DMS79 treated with DMSO at 0.1 percent for 48 hours (cell line): ENCODE measurements around the gene SRPX2.

Experiments
- DNase-seq: peaks from one replicate; lab custom pipeline; 2025; lab: John Stamatoyannopoulos, UW

The SRPX2 gene, protein sequence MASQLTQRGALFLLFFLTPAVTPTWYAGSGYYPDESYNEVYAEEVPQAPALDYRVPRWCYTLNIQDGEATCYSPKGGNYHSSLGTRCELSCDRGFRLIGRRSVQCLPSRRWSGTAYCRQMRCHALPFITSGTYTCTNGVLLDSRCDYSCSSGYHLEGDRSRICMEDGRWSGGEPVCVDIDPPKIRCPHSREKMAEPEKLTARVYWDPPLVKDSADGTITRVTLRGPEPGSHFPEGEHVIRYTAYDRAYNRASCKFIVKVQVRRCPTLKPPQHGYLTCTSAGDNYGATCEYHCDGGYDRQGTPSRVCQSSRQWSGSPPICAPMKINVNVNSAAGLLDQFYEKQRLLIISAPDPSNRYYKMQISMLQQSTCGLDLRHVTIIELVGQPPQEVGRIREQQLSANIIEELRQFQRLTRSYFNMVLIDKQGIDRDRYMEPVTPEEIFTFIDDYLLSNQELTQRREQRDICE

DNA sequence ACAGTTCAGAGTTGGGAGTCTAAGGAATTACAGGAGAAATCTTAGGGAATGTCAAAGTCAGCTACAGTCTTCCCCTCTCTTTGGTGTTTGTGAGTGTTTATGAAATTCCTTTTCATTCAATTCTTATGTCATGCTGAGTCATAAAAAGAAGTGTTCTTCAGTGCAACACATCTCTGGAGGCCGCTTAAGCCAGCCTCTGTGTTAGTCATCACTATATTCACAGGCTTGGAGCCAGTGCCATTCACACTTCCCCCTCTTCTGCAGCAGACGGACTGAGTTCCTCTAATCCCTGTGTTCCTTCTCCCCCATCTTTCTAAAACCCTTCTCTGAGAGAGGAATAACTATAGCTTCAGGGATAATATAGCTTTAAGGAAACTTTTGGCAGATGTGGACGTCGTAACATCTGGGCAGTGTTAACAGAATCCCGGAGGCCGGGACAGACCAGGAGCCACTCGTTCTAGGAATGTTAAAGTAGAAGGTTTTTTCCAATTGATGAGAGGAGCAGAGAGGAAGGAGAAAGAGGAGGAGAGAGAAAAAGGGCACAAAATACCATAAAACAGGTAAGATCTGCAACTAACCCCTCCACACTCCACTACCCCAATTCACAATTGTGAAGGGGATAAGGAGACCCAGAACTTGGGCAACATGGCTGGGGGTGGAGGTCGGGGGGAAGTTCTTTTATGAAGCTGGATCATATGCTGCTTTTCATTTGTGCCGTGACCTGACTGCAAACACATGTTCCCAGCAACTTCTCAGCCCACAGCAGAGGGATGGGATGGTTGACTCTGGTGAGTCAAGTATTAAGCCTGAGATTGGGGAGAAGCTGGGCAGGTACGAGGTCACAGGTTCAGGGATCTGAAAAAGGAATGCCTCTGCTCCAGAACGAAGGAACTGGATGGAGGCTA, at the start of gene SRPX2:
SRPX2 (plus strand) TSS at position 244 of the 905 bp plus-strand sequence. CDS start 2,124 bp downstream, outside the sequence.
- DNase-seq: no peak

DNA sequence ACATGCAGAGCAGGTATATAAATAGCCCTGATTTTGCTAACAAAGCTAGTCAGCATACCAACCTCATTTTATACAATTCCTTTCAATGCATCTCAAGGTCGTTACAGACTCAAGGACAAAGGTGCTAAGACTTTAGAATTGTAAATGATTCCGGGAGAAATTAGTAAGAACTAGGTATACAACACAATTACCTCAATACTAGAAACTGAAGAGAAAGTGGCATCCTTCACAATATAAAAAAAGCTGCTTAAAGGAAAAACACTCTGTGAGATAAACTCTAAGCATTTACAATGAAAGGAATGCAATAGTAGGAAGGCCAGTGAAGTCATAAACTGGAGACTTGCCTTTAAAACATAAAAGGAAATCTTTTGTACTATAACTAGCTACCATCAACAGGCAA, 47.4 kb upstream of the SRPX2 start:
- DNase-seq: no peak

DNA sequence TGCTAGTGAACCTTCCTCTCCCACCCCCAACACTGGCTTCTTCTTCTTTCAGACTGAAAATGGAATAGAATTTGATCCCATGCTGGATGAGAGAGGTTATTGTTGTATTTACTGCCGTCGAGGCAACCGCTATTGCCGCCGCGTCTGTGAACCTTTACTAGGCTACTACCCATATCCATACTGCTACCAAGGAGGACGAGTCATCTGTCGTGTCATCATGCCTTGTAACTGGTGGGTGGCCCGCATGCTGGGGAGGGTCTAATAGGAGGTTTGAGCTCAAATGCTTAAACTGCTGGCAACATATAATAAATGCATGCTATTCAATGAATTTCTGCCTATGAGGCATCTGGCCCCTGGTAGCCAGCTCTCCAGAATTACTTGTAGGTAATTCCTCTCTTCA, 44.5 kb upstream of the SRPX2 start:
- DNase-seq: no peak

DNA sequence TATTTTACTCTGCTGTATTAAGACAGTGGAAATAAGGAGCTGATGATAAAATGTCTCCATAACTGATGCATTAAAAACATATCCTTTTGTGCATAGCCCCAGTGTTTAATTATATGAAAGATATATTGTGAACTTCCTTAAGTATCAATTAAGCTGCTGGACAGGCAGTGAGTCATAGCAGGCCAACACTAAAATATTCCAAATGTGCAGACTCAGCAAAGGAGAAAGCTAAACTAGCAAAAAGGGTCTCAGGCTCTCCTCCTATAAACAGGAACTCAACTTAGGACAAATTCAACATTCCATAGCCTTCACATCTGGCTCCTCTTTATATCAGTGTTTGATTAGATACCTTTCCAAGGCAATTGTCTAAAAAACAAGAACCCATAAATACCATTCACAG, 43.7 kb upstream of the SRPX2 start:
- no peak for DNase-seq

DNA sequence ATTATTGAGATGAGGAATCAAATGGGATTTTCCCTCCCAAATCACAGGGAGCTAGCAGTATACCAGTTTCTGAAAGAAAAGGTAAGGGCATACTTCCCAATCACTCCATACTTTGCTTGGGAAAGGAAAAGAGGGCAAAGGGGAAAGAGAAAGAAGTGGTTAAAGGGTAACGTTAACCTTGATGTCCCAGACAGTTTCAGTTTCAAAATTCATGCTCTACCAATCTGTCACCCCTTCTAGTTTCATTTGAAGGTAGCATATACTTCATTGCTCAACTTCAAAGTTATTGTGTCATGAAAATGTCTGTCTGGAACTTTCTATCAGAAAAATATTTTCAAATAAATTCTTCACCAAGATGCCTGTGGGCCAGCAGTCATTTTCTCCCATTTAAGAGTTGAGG, 43.2 kb upstream of the SRPX2 start:
- DNase-seq: no peak

DNA sequence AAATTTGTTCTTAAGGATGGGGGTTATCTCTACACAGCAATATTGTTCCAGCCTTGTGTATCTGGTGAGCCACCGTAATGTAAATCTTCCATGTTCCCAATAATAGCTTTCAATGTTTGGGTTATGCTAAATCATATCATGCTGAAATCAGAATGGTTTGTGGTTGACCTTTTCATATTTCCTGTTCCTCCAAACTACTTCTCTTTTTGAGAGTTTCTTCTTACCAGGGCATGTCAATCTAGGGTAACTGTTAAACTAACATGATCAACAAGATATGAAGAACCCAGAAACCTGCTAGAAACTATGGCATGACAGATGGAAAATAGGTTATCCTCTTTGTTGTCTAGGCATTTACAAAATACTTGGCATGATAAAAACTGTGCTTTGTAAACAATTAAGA, 37.2 kb upstream of the SRPX2 start:
- DNase-seq: no peak

DNA sequence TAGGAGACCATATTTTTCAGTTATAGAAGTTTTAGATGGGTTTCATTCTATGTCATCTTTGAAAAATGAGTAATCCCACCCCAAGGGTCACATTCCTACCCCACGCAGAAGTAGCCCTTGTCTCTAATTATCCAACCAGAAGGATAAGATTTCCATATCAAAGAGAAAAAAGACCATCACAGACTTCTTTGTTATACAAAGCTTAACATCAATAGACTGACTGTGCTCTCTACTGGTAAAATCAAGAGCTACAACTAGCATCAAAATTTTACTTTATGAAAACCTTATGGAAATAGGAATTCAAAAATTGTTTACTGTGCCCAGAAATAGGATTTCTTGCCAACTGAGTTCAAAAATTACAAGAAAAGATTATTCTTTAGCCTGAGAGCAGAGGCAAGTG, 34.4 kb upstream of the SRPX2 start:
- DNase-seq: no peak

DNA sequence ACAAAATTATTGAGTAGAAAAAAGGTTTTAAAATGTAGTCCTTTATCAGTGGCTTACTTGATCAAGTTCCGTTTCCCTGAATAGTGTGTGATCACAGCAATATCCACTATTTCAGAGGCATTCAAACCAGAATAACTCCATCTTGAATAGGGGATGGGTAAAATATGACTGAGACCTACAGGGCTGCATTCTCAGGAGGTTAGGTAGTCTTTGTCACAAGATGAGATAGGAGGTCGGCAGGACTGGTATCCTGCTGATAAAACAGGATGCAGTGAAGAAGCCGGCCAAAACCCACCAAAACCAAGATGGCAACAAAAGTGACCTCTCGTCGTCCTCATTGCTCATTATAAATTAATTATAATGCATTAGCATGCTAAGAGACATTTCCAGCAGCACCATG, 32.0 kb upstream of the SRPX2 start:
- DNase-seq: no peak

DNA sequence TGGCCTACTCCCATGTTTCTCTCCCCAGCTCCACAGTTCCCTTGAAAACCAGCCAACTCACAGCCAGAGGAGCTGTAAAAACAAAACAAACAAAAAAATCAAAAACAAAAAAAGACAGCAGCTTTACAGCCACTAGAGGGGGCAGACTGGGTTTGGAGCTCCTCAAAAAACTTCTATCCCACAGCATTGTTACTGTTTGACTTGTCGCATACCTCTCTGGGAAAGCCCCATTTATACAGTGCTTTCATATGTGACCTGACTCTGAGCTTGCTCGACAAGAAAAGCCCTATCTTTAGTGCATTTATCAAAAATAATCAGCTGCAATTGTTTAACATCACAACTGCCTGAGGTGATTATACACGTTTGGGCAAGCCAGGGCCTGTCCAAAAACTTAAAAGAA, 29.0 kb upstream of the SRPX2 start:
- no peak for DNase-seq

DNA sequence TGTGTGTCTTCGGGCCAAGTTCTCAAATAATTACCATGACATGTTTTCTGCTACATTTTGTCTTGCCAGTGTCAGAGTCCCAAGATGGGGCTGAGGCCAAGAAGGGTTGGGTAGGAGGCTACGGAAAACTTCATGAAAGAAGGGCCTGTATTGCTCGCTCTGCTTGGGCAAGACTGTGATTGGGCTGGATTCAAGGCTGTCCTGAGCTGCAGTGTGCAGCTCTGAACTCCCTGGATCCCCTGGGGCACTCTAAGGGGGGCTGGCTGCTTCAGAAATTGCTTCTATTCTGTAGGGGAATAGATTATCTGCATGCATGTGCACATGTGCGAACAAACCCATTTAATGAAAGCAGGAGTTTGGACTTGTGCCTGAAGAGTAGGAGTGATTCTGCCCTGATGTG, 21.0 kb upstream of the SRPX2 start:
- DNase-seq: no peak

DNA sequence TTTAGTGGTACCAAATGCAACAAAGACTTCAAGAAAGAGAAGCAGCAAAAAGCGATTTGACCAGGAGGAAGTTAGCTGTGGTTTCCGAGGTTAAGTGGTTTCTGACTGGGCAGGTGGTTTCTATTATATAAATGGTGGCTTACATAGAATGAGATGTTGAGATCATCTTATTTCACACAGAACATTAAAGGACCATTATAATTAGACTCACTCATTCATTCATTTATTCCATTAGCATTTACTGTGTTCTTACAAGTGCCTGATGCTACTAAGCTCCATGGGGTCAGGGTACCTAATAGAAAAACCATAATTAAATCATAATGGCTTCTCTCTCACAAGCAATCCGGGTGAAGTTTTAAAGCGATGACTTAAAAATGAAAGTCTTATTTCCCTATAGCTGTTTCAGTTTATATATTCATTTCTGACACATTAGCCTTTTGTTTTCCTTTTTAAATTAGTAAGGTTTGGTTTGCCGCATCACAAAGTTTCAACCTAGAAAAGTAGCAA, 18.0 kb upstream of the SRPX2 start:
- no peak for DNase-seq

DNA sequence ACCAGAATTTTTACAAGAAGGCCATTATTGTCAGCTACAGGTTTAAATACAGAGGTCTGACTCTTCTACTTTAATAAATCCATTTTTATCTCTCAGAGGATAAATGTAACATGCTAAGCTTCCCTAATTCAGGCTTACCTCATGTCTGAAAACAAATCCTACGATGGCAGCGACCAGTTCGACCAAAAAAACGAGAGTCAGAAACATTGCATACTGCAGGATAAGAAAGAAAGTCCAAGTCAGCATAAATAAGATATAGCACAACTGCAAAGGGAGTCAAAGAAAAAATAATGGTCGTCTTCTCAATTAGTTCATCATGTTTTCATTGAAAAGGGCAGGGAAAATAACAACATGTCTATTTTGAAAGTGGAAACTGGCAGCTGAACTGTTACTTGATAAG, 9.0 kb upstream of the SRPX2 start:
- DNase-seq: no peak

DNA sequence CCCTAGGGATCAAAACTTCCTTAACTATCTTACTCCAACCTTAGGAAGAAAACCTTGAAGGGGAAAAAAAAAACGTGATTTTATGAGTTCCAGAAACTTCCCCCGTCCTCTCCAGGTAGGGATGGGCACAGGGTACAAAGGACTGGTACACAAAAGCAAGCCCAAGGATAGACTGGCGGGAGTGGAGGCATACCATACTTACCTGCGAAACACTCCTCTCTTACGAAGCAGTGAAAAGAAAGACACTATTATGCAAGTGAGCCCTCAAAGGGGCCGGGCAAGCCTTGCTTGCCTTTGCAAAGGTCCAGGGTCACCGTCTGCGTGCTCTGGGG, 8.0 kb upstream of the SRPX2 start:
- peak; percentile 15 for DNase-seq

DNA sequence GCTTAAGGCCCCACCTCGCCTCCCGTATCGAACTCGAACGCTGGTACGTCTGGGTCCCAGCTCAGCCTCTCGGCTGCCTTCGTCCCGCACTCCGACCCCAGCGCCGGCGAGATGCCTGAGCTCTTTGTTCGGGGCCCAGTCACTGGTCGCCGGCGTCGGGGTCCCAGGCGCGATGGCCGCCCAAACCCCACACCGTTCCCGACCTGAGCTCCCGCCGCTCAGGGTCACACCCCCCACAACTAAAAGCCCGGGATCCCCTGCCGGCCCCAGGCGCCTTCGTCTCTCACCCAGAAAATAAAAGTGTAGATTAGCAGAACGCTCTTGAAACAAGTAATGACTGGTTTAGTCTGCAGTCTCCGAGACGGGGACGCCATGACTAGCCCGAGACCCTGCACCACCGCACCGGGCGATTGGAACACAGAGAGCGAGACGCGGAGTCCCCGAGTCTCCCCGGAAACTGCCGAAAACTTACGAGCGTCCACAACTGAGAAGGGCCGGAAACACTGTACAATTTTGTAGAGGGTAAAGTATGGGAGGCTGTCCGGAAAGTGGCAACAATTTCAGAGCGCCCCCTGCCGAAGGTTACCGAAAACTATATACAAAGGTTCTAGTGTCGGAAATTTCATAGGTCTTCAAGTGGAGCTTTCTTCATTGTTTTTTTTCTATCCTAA, 7.5 kb upstream of the SRPX2 start, which contains the start of gene TSPAN6:
TSPAN6 (minus strand) TSS at position 486 of the 671 bp plus-strand sequence; CDS start at position 374, 112 bp downstream.
- DNase-seq: peak; percentile 70

DNA sequence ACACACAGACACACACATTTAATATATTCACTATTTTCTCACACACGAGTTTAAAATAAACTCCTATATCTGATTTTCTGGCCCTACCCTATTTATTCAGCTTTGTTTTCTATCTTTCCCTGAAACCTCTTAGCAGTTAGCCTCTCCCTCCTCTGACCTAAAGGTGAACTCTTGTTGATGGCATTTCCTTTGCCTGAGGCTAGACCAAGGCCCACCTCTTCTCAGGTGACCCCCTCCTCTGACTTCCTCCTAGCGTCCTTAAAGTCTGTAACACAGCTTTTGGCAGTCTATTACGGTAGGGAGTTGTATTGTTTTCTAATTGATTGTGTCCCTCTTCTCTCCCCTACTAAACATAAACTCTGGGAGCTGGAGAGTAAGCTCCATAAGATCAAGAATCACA, 1.7 kb upstream of the SRPX2 start:
- DNase-seq: no peak

DNA sequence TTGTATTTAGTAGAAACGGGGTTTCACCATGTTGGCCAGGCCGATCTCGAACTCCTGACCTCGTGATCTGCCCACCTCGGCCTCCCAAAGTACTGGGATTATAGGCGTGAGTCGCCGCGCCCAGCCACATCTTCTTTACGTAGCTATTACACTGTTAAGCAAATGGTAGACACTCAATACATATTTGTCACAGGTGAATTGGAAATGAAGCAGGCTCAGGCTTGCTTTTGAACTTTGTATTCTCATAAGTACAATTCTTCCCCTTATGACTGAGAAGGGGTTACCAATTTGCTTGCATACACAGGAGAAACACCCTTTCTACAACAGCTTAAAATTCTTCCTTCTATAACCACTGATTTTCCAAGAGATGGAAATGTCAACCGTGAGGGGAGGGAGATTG, 787 bp upstream of the SRPX2 start:
- DNase-seq: no peak

DNA sequence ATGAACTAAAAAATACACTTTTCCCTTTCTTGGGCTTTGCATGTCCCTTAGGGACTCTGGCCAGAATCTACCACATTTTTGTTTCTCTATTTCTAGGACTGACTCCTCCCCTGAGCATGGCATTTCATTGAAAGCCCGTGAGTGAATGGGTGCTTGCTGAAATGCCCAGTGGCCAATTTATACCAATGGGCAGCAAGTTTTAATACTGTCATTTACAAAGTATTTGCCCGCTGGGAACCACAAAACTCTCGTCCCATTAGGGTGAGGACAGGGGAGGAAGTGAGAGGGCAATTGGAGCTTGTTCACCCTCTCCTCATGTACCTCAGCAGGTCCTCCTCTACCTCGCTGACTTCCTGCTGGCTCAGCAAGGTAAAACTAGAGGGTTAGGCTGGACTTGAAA, 1.1 kb downstream of the SRPX2 start:
- DNase-seq: no peak

DNA sequence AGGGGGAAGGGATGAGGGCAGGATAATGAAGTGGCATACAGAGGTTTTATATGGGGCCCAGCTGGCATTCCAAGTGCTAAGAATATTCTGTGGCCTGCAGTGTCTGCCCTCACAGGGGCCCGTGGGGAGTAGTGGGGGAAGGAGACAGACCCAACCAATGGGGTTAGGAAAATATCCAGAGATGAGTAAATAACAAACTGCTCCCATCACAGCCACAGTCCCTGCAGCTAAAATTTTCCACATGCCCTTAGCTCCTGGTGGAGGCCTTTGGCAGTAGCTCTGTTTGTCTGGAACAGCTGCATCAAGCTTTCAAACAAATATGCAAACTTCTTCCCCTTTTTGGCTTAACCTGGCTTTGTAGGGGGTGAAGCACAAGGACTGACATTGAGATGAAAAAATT, 3.1 kb downstream of the SRPX2 start:
- DNase-seq: no peak

DNA sequence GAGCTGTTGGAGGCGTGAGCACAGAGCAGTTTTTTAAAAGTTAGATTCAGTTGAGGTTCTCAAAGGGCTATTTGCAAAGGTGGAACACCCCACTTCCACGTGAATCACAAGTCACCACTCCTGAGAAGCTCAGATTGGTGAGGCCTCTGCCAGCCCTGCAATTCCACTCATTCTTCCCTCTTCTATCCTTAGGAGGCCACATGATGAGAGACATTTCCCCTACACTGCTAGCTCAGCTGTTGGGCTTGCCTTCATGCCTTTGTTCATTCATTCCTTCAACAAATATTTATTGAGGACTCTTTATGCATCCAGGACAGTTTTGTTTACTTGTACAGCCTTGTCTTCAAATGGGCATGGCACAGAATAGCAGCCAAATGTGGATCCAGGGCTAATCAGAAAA, 3.7 kb downstream of the SRPX2 start:
- DNase-seq: no peak

DNA sequence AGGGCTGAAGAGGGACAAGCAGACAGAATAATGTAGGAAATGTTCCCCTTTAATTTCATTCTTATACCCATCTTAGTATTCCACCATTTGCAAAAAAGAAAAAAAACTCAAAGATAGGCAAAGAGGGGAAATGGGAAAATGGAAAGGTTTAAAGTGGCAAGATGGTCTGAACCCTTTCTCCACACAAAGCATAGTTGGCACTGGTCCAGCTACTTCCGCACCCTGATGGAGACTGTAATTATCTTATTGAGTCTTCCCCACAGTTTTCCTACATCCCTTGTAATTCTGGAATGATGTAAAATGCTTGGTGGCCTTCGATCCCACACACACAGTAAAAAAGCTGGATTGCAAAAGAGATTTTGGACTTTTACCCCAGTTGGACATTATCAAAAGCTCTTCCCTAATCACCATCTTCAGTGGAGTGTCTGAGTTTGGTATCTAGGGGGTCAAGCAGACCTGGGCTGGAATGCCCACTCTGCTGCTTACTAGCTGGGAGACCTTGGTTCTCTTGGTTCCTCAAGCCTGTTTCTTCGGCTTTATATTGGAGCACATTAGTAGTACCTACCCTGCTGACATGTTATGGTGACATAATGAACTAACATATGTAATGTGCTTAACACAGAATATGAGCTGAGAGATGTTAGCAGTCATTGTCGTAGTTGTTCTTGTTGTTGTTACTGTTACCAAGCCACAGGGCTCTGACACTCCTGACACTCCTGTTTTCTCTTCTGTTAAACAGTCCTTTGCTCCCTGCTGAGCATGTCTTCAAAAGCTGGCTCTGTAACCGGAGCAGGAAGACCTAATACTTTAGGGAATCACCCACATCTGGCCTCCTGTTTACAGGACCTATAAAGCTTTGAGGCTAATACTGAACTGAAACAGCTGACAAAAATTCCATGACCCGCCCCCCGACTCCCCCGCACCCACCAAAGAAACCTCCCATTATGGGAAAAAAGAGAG, 4.7 kb downstream of the SRPX2 start:
- DNase-seq: no peak
